Hippocampal formation (tissue), 2 donors: ENCODE results near the gene OR5B21.

Experiments used
- DNase-seq, 2 donors: peaks; one replicate each; lab custom pipeline; 2025; lab: John Stamatoyannopoulos, UW

OR5B21 gene

DNA sequence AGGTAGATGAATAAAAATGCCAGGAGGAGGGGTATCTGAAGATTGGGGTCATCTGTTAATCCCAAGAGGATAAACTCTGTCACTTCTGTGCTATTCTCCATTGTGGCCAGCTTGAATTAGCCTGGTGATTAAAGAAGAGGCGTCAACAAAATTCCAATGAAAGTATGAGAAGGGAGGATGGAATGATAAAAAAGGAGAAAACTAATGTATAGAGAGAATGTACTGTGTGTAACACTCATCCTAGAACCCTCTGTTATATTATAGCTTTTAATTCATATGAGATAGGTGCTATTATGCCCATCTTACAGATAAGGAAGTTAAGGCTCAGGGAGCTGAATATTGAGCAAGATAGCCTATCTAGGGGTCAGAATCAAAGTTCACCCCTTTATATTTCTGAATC, at the start of gene OR5B21:
TSS of gene OR5B21 (minus strand) at position 101 of the 400 bp plus-strand sequence. CDS start at position 101, 0 bp downstream.
- DNase-seq, result no peak

DNA sequence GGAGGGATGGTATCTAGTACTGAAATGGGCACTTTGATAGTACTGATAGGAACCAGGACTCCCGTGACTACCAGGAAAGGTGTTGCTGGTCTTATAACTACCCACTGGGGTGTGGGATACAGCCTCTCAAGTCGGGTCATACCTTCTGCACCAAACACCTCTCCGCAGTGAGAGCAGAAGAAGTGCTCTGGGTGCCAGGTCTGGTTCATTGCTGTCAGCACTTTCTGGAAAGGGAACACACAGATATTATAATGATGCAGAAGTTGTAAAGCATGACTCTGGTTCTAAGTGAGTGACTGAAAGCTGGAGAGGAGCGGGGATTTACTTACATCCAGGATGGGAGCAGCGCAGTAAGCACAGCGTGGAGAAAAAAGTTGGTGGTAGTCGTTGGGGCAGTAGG, 41.7 kb upstream of the OR5B21 start:
- no peak for DNase-seq

DNA sequence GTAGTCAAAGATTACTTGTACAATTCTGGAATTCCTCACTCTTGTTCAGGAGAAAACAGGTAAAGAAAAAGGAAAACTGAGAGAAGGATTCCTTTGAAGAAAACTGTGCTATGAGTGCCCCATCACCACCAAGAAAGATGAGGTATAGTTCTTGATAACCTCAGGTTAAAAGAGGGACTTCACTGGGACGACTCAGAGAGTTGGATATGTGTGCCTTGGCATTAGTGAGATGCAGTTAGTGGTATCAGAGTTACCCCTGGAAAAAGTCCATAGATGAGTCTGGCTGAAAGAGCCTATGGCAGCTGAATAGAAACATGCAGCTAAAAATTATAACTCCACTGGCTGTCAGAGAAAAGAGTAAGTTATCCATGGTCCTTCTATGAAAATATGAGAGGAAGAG, 38.9 kb upstream of the OR5B21 start:
- no peak for DNase-seq

DNA sequence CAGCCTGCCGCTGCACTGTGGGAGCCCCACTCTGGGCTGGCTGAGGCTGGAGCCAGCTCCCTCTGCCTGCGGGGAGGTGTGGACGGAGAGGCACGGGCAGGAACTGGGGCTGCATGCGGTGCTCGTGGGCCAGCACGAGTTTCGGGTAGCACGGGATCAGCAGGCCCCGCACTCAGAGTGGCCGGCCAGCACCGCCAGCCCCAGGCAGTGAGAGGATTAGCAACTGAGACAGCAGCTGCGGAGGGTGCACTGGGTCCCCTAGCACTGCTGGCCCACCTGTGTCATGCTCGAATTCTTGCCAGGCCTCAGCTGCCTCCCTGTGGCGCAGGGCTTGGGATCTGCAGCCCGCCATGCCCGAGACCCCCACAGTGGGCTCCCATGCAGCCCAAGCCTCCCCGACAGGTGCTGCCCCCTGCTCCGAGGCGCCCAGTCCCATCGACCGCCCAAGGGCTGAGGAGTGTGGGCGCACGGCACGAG, 24.0 kb upstream of the OR5B21 start:
- DNase-seq, result no peak

DNA sequence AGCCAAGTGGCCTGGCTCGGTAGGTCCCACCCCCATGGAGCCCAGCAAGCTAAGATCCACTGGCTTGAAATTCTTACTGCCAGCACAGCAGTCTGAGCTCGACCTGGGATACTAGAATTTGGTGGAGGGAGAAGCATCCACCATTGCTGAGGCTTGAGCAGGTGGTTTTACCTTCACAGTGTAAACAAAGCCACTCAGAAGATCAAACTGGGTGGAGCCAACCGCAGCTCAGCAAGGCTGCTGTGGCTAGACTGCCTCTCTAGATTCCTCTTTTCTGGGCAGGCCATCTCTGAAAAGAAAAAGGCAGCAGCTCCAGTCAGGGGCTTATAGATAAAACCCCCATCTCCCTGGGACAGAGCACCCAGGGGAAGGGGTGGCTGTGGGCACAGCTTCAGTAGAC, 22.3 kb upstream of the OR5B21 start:
- DNase-seq, result no peak

DNA sequence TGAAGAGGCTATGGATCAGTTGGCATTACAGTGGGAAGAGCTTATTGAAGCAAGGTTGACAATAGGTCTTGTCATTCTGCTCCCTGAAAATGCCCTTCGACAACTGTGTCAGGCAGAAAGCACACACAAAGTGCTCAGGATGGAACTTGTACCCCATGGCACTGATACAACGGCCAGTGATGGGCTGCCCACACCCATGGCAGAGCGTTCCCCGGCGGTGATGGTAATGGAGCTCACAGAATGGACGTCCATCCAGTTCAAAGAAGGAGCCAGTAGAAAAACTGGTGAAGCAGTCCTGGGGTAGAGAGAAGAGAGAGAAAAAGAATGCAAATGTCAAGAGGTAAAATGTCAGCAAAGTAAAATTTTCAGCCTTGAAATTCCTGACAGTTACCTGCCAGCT, 19.5 kb upstream of the OR5B21 start:
- no peak for DNase-seq

DNA sequence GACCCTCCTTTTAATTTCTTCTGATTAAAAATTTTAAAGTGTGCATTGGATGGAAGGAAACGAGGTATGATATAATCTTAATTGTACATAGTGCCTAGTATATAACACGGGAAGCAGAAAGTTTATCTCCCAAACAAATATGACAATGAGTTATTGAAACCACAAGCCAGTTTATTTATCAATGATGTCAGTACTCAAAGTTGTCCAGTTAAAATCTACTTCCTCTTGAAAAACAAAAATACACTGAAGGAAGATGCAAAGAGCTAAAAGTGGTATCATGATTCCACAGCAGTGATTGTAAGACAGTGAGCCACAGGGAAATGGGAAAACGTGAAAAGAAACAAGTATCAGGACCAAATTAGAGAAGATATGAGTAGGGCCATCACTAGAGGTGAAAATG, 18.8 kb upstream of the OR5B21 start:
- no peak for DNase-seq

DNA sequence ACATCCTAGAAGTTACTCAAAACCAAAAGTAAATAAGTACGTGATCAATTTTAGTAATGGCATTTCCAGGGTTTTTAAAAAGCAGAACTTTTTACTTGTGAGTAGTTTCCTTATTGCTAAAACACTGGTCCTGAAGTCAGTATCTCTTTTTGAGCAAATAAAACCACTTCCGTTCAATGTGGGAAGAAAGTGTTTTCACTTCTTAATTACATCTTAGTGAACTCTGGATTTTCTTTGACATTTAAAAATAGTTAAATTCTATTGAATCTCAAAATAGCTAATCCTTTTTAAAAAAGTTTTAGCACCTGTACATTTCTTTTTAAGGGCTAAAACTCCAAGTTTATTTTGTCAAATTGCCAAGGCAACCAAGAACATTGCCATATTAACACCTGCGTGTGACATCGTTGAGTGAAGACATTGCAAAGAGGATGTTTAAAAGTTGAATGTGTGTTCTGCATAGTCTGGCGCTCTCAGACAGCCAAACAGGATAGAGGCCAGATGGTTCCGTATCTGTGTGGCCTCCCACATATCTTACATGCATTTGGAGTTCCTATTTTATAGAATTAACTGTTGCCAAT, 17.2 kb upstream of the OR5B21 start:
- DNase-seq, result peak; percentile 3 to 56

DNA sequence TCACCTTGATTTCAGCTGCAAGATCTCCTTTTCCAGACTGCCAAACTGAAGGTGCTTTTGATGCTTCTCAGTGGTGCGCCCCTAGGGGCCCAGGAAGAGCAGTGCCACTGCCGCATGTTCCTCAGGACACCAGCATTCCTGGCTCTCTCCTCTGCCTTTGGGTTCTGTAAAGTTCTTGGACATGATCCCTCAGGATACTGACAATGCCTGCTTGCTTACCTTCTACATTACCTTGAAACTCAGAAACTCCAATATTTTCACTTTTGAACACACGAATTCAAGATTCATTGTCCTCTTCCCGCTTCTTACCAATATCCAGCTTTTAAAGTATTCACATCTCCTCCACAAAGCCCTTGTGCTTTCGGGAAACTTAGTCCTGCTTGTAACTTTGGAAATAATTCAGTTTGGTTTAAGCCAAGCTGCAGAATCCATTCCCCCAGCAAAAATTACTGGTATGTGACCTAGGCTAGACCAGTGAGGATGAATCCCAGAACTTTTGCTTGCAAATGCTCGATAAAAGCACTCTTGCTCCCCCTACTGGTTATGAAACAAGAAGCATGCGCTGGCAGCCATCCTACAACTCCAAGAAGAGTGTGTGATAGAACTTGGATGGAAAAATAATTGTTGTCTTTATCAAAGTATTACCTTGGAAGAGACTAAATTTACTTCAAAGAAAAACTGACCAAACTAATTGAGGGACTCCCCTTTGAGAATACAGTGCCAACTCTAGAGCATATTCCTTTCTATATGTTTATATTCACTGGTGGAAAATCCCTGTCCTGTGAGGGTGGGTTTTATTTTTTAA, 16.5 kb upstream of the OR5B21 start:
- DNase-seq, result peak; percentile 49 to 85

DNA sequence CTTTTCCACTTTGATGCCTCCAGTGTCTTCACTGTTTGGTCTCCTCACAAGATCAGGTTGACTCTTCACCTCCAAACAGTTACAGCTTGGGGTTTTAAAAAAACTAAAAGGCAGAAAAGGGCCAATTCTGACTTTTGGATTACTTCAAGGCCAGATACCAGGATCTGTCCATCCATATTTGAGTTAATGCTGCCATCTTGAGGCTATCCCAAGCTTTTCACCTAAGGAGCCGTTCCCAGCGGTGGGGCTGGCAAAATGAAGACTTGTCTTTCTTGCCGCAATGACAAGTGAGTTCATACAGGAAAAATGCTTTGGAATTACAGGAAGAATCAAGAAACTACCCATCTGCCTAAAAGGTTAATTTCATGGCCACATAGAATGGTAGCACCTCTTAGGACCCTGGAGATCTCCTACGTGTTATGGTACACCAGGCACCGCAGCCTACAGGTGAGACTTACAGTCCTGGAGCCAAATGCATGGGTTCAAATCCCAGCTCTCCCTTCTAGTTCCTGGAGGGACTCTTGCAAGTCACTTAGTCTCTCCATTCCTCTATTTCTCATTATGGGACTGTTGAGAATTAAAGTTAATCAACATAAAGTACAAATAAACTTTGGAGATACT, 6.0 kb upstream of the OR5B21 start:
- DNase-seq, result peak; percentile 12 to 70

DNA sequence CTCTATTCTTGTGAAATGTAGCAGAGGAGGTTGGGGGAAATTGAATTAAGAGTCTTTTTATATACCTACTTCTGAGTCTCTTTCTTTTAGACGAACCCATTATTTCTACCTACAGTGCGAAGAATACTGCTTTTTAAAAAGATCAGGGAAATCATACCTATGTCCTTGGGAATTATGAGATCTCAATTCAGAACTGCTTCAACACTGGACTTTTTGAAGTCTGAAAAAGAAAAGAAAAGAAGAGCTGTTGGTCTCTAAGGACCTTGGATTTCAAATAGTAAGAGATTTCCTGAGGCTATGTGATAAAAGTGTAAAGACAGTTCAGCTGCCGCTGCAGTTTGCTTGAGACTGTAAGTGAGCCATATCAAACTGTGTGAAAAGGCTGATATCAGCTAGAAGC, 3.7 kb upstream of the OR5B21 start:
- no peak for DNase-seq

DNA sequence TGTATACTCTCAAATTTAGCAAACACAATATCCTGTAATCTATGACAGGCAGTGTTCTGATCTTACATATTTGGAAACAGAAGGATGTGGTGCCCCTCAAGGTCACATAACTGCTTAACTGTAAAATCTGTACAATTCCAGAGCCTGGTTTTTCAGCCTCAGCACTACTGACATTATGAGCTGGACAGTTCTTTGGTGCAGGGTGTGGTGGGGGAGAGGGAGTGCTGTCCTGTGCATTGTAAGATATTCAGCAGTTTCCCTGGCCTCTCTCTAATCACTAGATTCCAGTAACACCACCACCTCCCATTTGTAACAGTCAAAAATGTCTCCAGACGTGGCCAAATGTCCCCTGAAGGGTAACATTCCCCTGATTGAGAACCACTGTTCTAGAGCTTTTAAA, 1.8 kb upstream of the OR5B21 start:
- no peak for DNase-seq

DNA sequence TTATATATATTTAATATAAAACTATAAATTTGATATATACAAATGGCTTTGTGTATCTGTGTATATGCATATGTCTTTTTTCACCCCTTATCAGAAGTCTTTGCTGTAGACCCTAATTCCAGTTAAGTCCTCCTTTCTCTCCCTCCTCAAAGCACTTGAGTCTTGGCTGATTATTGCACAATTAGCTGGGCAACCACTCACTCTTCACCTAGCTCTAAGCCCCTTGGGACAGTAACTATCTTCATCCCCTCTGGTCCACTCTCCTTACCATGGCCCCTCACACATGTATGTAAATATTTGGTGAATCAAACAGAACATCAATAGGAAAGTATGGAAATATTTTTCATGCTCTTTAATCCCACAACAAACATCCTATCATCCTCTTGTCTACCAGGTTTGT, 909 bp upstream of the OR5B21 start:
- DNase-seq, result no peak

DNA sequence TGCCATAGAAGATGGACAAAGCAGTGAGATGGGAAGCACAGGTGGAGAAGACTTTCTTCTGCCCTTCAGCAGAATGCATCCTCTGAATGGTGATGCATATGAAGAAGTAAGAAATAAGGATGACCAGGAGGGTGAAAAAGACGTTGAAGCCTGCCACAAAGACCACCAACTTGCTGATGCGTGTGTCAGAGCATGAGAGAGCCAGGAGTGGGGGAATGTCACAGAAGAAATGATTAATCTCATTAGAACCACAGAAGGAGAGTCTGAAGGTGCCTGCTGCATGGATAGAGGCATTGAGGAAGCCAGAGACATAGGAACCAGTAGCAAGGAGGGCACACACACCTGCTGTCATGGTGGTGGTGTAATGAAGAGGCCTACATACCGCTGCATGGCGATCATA, 550 bp downstream of the OR5B21 start:
- no peak for DNase-seq

DNA sequence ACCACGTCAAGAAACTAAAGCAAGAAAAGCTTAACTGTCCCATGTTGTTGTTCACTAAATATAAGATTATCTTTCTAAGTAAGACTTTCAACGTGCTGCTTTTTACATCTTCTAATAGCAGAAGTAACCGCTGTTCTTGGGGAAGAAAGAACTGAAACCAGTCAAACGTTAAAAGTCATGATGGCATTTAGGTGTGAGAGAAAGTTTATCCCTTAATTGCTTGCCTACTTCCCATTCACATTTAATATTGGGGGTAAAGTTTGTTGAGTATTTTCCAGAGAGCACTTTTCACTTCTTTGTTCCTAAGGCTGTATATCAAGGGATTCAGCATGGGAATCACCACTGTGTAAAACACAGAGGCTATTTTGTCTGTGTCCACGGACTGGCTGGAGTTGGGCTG, 970 bp downstream of the OR5B21 start:
- no peak for DNase-seq

DNA sequence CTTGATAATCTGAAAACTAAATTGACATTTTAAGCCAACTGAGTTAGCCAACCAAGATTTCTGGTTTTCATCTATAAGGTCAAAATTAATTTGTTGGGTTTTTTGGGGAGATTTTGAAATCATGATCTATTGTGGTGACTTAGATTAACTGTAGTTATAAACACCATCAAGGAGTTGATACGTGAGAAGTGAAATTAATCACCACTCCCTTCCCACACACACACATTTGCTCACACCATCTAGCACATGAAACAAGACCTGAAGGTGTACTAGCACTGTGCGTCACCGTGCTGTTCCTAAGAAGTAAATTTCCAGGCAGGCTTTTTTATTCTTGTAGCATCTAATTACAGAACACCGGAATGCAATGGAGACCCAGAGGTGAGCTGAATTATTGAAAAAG, 2.1 kb downstream of the OR5B21 start:
- DNase-seq, result no peak

DNA sequence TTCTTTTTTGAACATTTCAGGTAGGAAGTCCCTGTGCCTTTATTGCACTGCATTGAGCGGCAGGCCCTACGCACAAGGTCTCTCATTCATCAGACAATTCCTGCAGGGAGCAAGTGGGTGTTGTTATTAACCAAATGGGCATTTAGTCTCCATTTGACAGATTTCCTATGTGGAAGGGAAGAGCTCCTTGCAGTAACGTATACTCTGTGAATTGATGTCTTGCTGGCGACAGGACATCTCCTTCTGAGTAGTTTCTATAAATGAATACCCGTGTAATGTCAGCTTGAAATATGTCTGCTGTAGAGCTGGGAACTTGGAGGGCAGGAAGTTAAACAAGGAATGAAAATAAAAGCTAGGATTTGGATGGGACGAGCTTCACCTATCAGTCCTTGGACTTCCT, 3.7 kb downstream of the OR5B21 start:
- no peak for DNase-seq

DNA sequence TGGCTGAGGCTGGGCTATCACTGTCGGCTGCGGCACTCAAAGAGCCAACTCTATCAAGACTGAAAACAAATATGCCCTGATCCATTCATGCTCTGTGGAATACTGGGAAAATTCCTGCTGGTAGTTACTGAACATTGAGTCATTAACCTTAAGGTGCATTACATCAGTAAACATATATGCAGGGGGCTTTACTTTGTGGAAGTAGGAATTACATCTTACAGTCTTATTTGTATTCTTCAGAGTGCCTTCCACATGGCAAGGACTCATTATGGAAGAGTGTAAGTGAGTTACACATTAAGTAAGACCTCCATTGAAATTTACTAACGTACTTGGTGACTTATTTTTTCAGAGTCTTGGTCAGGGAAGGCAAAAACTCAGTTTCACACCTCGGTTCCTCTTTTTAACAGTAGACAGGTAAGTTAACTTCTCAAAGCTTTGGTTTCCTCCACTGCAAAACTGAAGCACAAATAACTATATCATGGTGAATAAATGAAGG, 4.5 kb downstream of the OR5B21 start:
- no peak for DNase-seq

DNA sequence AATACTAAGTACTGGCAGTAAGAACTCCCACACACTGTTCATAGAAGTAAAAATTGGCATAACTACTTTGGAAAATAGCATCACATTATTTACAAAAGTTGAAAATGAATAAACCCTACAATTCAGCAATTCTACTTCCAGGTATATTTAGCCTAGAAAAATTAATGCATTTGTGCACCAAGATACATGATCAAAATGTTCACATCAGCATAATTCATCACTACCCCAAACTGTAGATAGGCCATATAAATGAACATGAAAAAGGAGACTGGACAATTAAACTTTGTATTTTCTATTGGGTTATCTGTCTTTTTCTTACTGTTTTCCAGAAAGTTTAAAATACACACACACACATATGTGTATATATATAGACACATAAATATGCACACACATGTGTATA, 5.9 kb downstream of the OR5B21 start:
- DNase-seq, result no peak

DNA sequence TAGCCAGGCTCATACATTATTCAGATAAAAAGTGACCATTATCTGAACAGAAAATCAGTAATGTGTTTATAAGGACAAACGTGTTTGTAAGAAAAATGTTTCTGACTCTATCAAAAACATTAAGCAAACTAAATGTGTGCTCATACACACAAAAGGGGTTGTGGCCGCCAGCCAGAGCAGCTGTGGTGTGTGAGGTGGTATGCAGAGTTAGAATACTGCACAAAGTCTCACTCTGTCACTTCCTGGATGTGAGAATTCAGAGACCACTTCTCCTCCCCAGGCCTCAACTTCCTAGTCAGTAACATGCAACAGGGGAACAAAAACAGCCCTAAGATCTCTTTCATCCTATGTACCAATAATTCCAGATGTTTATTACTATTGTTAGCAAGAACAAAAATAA, 9.4 kb downstream of the OR5B21 start:
- no peak for DNase-seq

DNA sequence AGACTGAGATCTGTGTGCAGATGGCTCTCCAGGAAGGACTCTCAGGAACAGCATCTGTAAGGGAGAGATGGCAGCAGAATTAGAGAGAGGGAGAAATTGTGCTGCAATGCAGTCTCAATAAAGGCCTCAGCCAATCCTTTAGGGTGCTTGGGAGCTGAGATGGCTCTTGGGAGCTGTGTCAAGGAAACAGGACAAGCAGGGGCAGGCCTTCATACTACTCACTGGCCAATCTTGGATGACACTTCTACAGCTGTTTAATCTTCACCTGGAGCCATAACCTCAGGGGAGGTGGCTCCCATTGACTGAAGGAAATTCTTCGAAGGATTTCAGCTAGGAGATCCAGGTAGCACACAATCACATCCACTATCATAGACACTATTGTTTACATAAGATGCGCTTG, 10.0 kb downstream of the OR5B21 start:
- DNase-seq, result no peak

DNA sequence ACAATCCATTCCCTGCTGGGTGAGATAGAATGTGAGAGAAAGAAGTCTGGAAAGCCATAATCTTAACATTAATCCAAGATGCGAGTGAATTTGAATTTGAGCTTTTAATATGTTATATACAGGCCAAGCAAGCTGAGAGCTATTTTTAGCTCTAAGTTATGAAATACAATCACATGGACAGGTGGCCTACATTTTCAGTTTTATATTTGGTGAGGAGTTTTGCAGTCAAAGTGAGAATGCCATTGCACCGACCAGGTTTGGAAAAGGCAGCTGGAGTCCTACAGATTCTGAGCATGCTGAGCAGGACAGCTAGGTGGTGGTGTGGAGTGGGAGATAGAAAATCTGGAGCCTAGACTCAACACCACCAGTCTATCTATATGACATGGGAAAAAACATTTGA, 12.0 kb downstream of the OR5B21 start:
- DNase-seq, result peak in 1 of 2 donors; percentile 25

DNA sequence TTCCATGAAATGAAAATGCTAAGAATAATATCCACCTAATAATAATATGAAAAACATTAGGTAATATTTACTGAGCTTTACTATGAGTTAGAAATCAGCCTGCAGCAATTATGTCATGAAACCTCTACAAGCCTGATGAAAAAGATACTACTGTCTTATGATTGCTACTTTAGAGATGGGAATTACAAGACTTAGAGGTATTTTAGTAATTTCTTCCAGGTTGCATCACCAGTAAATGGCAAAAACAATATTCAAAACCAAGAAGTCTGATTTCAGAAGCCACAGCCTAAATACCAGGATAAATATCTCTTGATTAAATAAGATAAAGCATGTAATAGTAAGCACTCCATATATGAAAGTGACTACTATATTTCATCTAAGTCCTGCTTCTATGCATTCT, 13.8 kb downstream of the OR5B21 start:
- no peak for DNase-seq
